Subcutaneous adipose tissue (tissue), 4 donors: Measurements from ENCODE around the gene CKAP4. TPM values are rescaled to one million over a fixed set of nuclear protein-coding genes. Genes with fewer than 3 reads are reported as not detected.

Experiments
- total RNA-seq, 4 donors: library from RNA; depleted of rRNA; stranded (reverse); fragments of >200 nt; gene quantifications; one replicate each; pipeline ENCODE4 v1.1.0, GENCODE V29; 2016
- TF ChIP-seq, protein P1 (sequence below): fragments of 450-650 bp; IDR thresholded peaks from one replicate; pipeline ENCODE4 v1.5.1; 2016; ENCODE audit warnings: low read depth, mild to moderate bottlenecking, control low read depth, antibody characterized with exemption, moderate library complexity

The CKAP4 gene
- total RNA-seq, 4 donors from 2014 or later: 20.2 to 32.4 (median 24.7) TPM

DNA sequence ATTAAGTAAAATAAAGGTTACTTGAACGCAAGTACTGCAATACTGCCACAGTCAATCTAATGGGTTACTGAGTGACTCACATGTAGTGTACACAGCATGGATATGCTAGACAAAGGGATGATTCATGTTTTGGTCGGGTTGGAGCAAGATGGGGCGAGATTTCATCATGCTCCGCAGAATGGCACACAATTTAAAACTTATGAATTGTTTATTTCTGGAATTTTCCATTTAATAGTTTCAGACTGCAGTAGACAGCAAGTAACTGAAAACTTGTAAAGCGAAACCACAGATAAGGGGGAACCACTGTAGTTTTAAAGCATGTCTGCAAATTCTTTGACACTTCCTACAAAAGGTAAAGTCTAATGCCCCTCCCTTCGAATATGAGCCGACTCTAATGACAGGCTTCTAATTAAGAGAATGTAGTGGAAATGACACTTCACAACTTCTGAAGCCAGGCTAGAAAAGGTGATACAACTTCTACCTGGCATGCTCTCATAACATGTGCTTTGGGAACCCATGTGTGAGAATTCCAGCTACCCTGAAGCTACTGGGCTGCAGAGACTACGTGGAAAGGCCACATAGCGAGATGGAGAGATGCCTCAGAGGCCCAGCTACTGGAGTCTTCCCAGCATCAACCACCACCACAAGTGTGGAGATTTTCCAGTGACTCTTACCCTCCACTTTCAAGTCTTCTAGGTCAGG is 40.8 kb upstream of the CKAP4 start:
- TF ChIP-seq, protein P1, sequence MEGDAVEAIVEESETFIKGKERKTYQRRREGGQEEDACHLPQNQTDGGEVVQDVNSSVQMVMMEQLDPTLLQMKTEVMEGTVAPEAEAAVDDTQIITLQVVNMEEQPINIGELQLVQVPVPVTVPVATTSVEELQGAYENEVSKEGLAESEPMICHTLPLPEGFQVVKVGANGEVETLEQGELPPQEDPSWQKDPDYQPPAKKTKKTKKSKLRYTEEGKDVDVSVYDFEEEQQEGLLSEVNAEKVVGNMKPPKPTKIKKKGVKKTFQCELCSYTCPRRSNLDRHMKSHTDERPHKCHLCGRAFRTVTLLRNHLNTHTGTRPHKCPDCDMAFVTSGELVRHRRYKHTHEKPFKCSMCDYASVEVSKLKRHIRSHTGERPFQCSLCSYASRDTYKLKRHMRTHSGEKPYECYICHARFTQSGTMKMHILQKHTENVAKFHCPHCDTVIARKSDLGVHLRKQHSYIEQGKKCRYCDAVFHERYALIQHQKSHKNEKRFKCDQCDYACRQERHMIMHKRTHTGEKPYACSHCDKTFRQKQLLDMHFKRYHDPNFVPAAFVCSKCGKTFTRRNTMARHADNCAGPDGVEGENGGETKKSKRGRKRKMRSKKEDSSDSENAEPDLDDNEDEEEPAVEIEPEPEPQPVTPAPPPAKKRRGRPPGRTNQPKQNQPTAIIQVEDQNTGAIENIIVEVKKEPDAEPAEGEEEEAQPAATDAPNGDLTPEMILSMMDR: no peak

DNA sequence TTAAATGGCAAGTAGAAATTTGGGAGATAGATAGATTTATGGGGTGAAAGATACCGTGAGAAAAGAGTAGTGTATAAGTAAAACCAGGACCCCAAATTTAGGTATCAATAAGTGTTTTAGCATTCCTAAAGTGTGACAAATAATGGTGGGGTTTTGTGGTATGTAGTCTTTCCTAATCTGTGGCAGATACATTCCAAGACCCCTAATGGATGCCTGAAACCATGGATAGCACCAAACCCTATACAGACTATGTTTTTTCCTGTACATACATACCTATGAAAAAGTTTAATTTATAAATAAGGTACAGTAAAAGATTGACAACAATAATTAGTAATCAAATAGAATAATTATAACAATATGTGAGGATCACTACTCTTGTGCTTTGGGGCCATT is 40.3 kb upstream of the CKAP4 start:
- TF ChIP-seq, protein P1: no peak

DNA sequence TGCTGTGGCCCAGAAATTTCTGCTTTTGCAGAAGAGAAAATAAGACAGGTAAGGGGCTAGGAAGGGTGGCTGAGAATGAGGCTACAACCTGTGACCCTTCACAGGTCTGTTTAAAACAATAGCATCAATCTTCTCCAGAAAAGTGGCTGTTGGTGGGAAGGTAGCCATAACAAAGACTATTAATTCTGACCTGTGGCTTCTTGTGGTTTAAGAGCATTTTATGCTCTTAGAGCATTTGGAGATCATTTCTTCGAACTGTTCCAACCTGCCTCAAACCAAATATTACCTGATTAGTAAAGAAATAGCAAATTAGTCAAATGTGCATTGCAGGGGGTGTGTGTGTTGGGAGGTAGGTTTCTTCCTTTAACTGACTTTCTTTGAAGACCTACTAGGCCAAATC is 39.5 kb upstream of the CKAP4 start:
- TF ChIP-seq, protein P1: no peak

DNA sequence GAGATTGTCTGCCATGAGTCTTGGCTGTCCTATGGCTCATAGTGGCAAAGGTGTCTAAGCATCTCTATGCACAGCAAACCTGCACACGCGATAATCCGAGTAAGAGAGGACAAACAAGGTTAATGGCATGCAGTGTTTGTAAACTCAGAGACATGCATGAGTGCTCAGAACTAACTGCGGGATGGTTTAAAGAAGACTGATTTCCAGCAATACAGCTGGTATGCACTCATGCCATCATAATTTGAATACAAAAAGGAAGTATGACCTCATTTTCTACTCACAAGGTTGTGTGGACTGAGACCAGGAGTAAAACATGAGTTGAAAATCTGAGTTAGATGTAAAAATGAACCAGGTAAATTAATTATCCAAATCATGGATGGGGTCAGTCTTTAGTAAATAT is 38.2 kb upstream of the CKAP4 start:
- TF ChIP-seq, protein P1: no peak

DNA sequence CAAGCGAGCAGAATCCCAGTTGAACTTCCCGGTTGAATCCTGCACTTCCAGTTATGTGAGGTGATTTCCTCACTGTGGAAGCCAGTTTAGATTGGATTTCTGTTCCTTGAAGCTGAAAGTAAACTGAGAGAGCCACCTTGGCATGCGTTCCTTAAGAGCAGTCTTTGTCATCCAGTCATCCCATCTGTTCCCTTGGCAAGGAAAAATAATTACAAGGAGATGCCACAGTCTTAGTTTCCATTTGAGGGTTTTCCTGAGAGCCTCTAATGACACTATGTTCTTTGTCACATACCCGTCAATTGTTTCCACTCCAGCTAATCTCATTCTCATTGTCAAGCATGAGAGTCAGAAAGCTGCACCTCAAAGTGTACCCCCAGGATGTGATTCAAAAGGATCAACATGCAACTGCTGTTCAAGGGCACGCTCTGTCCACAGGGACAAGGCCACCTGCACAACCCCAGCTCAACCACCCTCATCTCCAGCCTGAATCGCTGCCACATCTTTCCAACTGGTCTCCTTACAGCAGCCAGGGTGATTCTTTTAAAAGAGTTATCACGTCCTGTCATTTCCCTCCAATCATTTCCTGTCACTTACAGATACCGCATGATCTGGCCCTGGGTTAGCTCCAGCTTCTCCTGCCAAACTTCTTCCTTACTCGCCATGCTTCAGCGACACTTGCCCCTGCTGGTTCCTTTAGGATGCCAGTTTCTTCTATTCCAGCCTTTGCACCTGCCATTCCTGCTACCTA is 36.7 kb upstream of the CKAP4 start:
- TF ChIP-seq, protein P1: no peak

DNA sequence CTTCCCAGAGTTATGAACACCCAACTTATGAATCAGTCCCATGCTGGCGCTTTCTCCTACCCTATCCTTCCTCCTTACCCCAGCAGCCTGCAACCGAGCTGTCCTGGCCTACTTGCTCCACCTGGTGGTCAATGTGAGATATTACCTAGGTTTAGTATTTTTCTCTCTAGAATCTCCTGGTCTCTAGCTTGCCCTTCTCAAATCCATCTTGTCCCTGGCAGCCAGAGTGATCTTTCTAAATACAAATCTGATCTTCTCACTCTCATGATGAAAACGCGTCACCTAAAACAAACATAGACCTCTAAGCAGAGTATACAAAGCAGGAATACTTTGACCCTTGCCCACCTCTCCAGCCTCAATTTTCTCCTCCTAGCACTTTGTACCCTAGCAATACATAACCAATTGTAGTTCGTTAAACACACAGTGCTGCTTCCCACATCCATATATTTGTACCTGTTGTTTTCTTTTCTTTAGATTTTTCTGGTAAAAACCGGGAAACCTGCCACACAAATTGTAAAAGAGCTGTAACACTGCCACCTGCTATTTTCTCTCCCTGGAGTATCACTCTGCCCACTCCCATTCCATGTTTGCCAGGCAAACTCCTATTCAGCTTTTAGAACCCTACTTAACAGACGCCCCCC is 34.8 kb upstream of the CKAP4 start:
- TF ChIP-seq, protein P1: no peak

DNA sequence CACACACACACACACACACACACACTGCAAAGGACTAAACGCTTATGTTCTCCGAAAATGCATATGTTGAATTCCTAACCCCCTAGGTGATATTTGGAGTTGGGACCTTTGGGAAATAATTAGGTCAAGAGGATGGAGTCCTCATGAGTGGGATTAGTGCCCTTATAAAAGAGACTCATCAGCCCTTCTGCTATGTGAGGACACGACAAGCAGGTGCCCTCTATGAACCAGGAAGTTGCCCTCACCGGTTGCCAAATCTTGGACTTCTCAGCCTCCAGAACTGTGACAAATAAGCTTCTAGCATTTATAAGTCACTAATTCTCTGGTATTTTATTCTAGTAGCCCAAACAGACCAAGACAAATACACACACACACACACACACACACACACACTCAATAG is 34.0 kb upstream of the CKAP4 start:
- TF ChIP-seq, protein P1: no peak
